ENCODE data around the gene ACOX1.

- no peak for TF ChIP-seq EZH2 (IDR thresholded peaks at IDR 0.05; ENCODE audit: insufficient read depth, poor library complexity, severe bottlenecking)
- no peak for TF ChIP-seq EZH2phosphoT487 (IDR thresholded peaks at IDR 0.05; ENCODE audit: insufficient read depth, low read depth)
Observed at GRCh38 chr17:75906143-75906884, 72.7 kb downstream of the ACOX1 start.

Measured in GM23248 (cell line).